Gastroesophageal sphincter (tissue), 4 donors: ENCODE results near the gene APOH. TPM values are rescaled to one million over a fixed set of nuclear protein-coding genes. Genes with fewer than 3 reads are reported as not detected.

Experiments
- ATAC-seq: fragments of 150-250 bp; one replicate; pipeline ENCODE4 v1.9.1; 2016; ENCODE audit warnings: mild to moderate bottlenecking, moderate library complexity
- H3K27ac ChIP-seq, 4 donors: fragments of 200-600 bp; sonication (generic) in 3 of 4; 1 replicate in 3 of 4; 2 replicates in 1 of 4; pipeline ENCODE4 v1.5.1; 2016 to 2019
- H3K27me3 ChIP-seq: fragments of 200-600 bp; sonication (generic); one replicate; pipeline ENCODE4 v1.5.1; 2019
- H3K36me3 ChIP-seq, 2 donors: fragments of 200-600 bp; sonication (generic); one replicate each; pipeline ENCODE4 v1.5.1; 2019; ENCODE audit warnings: control low read depth in 1 of 2
- H3K4me1 ChIP-seq, 3 donors: fragments of 200-600 bp; sonication (generic); 1 replicate in 2 of 3; 2 replicates in 1 of 3; pipeline ENCODE4 v1.5.1; 2016 to 2019; ENCODE audit warnings: control low read depth in 2 of 3
- H3K4me3 ChIP-seq, 2 donors: fragments of 200-600 bp; sonication (generic); one replicate each; pipeline ENCODE4 v1.5.1; 2019; ENCODE audit warnings: mild to moderate bottlenecking in 1 of 2, moderate library complexity in 1 of 2
- H3K9me3 ChIP-seq, 3 donors: fragments of 200-600 bp; sonication (generic); one replicate each; pipeline ENCODE4 v1.5.1; 2017 to 2019; ENCODE audit warnings: control low read depth in 2 of 3
- CTCF ChIP-seq, 4 experiments: fragments of 200-600 bp in 2 of 4; fragments of 450-650 bp in 2 of 4; sonication (generic) in 1 of 4; IDR thresholded peaks; one replicate each; pipeline ENCODE4 v1.5.1; 2017 to 2019; ENCODE audit warnings: antibody characterized with exemption in 4 of 4, mild to moderate bottlenecking in 2 of 4, moderate library complexity in 2 of 4
- EP300 ChIP-seq: sonication (generic); formaldehyde crosslinking; IDR thresholded peaks from one replicate; pipeline ENCODE4 v1.6.1; 2017; ENCODE audit warnings: antibody characterized with exemption, mild to moderate bottlenecking
- POLR2A ChIP-seq, 2 donors: fragments of 450-650 bp; IDR thresholded peaks; one replicate each; pipeline ENCODE4 v1.6.1; 2017; ENCODE audit warnings: antibody characterized with exemption in 2 of 2, mild to moderate bottlenecking in 2 of 2, moderate library complexity in 1 of 2
- POLR2AphosphoS5 ChIP-seq: sonication (generic); formaldehyde crosslinking; IDR thresholded peaks from one replicate; pipeline ENCODE4 v1.6.1; 2017; ENCODE audit warnings: antibody characterized with exemption
- WGBS, 2 donors: methylation state at CpG; one replicate each; pipeline ENCODE4 v1.1.5; 2018; ENCODE audit warnings: low coverage in 1 of 2; 5-methylcytosine and 5-hydroxymethylcytosine counted together
- total RNA-seq, 4 donors: library from RNA; depleted of rRNA; stranded (reverse); fragments of >200 nt; gene quantifications; one replicate each; pipeline ENCODE4 v1.1.0, GENCODE V29; 2016

APOH gene
- total RNA-seq, 4 donors from 2014 or later, result not detected

- Histone ChIP-seq H3K9me3 (no peaks in the 10 kb centered on the region), H3K4me3 (no peak overlapping the region), H3K27me3 (peaks cover 4% of the 10 kb centered on the region), H3K36me3 (no peaks in the 10 kb centered on the region), H3K27ac (no peak overlapping the region), H3K4me1 (no peaks in the 10 kb centered on the region)
- WGBS, 2 donors, result 76 to 85% methylated on average over 4 of the region's 4 CpGs
- TF ChIP-seq CTCF (IDR thresholded peaks at IDR 0.05), result no peak
- TF ChIP-seq EP300, result no peak
- no peak for TF ChIP-seq POLR2AphosphoS5
- TF ChIP-seq POLR2A (IDR thresholded peaks at IDR 0.05), result no peak
- ATAC-seq, result no peak
Observed at GRCh38 chr17:66229783-66230538, 746 bp upstream of the APOH start.

- Histone ChIP-seq H3K9me3 (no peaks in the 10 kb centered on the region), H3K4me1 (no peaks in the 10 kb centered on the region), H3K4me3 (no peak overlapping the region), H3K27ac (no peak overlapping the region), H3K27me3 (peaks cover 14% of the 10 kb centered on the region), H3K36me3 (no peaks in the 10 kb centered on the region)
- no peak for ATAC-seq
- no peak for TF ChIP-seq EP300
- TF ChIP-seq POLR2A (IDR thresholded peaks at IDR 0.05), result no peak
- TF ChIP-seq CTCF (IDR thresholded peaks at IDR 0.05), result no peak
- no peak for TF ChIP-seq POLR2AphosphoS5
- 91 to 95% methylated on average over 2 to 3 of the region's 4 CpGs for WGBS, 2 donors
Observed at GRCh38 chr17:66227212-66228045, 1.8 kb downstream of the APOH start.

- no peaks in the 10 kb centered on the region for H3K4me1 ChIP-seq
- no peak for TF ChIP-seq EP300
- TF ChIP-seq POLR2A (IDR thresholded peaks at IDR 0.05), result no peak
- TF ChIP-seq CTCF (IDR thresholded peaks at IDR 0.05), result no peak
- TF ChIP-seq POLR2AphosphoS5, result no peak
- no peak for ATAC-seq
- WGBS, 2 donors, result 57 to 79% methylated on average over 3 of the region's 5 CpGs
- H3K4me3 ChIP-seq, result no peak overlapping the region
- H3K36me3 ChIP-seq, result no peaks in the 10 kb centered on the region
- peaks cover 31% of the 10 kb centered on the region for H3K27me3 ChIP-seq
- H3K9me3 ChIP-seq, result no peaks in the 10 kb centered on the region
- H3K27ac ChIP-seq, result no peak overlapping the region
Observed at GRCh38 chr17:66222798-66223350, 6.3 kb downstream of the APOH start.

GRCh38 chr17:66221755-66222530 is 7.3 kb downstream of the APOH start:
- H3K27ac ChIP-seq, result no peak overlapping the region

More at GRCh38 chr17:66221755-66222530, 7.3 kb downstream of the APOH start:
- H3K27me3 ChIP-seq, result peaks cover 31% of the 10 kb centered on the region
- no peaks in the 10 kb centered on the region for H3K4me1 ChIP-seq
- TF ChIP-seq EP300, result no peak
- TF ChIP-seq POLR2AphosphoS5, result no peak
- TF ChIP-seq POLR2A (IDR thresholded peaks at IDR 0.05), result no peak
- TF ChIP-seq CTCF (IDR thresholded peaks at IDR 0.05), result no peak
- 85 to 89% methylated on average over 6 to 9 of the region's 11 CpGs for WGBS, 2 donors
- no peak for ATAC-seq
- no peak overlapping the region for H3K4me3 ChIP-seq
- H3K36me3 ChIP-seq, result no peaks in the 10 kb centered on the region
- no peaks in the 10 kb centered on the region for H3K9me3 ChIP-seq
